Stomach (tissue), 9 donors: ENCODE measurements around the gene TNFRSF1B. TPM values are rescaled to one million over a fixed set of nuclear protein-coding genes. Genes with fewer than 3 reads are reported as not detected.

ENCODE experiments used
- DNase-seq, 2 donors: peaks; one replicate each; pipeline versions ENCODE4 v3.0.0 to v3.0.0-alpha.2; 2013 to 2019
- H3K27ac ChIP-seq, 5 donors: fragments of 200-600 bp in 4 of 5; sonication (generic) in 4 of 5; one replicate each; pipeline ENCODE4 v1.5.1; 2013 to 2019; ENCODE audit warnings: mild to moderate bottlenecking in 1 of 5, moderate library complexity in 1 of 5
- H3K27me3 ChIP-seq, 3 donors: fragments of 200-600 bp; sonication (generic); one replicate each; pipeline ENCODE4 v1.5.1; 2017 to 2019; ENCODE audit warnings: mixed run types in 1 of 3
- H3K36me3 ChIP-seq, 4 donors: fragments of 200-600 bp; sonication (generic); 1 replicate in 3 of 4; 2 replicates in 1 of 4; pipeline ENCODE4 v1.5.1; 2016 to 2019
- H3K4me1 ChIP-seq, 4 donors: fragments of 200-600 bp; sonication (generic); one replicate each; pipeline ENCODE4 v1.5.1; 2016 to 2019
- H3K4me3 ChIP-seq, 4 donors: fragments of 200-600 bp; sonication (generic) in 3 of 4; one replicate each; pipeline ENCODE4 v1.5.1; 2016 to 2019; ENCODE audit warnings: mild to moderate bottlenecking in 1 of 4
- H3K9me3 ChIP-seq, 4 donors: fragments of 200-600 bp; sonication (generic); one replicate each; pipeline ENCODE4 v1.5.1; 2016 to 2019
- EP300 ChIP-seq: sonication (generic); formaldehyde crosslinking; IDR thresholded peaks from one replicate; pipeline ENCODE4 v1.6.1; 2017; ENCODE audit warnings: antibody characterized with exemption
- POLR2A ChIP-seq, 4 donors: fragments of 450-650 bp; IDR thresholded peaks; one replicate each; pipeline ENCODE4 v1.6.1; 2016; ENCODE audit warnings: antibody characterized with exemption in 4 of 4, control low read depth in 2 of 4, mild to moderate bottlenecking in 1 of 4, moderate library complexity in 1 of 4
- POLR2AphosphoS5 ChIP-seq, 3 donors: sonication (generic); formaldehyde crosslinking; IDR thresholded peaks; one replicate each; pipeline ENCODE4 v1.6.1; 2016; ENCODE audit warnings: antibody characterized with exemption in 3 of 3
- WGBS, 5 donors: extraction: QIAGEN DNeasy Blood & Tissue Kit in 3 of 5; methylation state at CpG; one replicate each; pipeline versions ENCODE4 v1.1.5 to v1.1.7; 2013 to 2018; 5-methylcytosine and 5-hydroxymethylcytosine counted together
- intact Hi-C: fragments of 100-400 bp; cut with DNase I; formaldehyde crosslinking; loops from one replicate; pipeline ENCODE4 v1.15.1; 2023; ENCODE audit warnings: low total_unique reads
- polyA plus RNA-seq, 3 donors: library from polyadenylated mRNA; stranded (reverse); fragments of 200-250 nt; gene quantifications; one replicate each; pipeline ENCODE4 v1.2.3, GENCODE V29; 2013
- total RNA-seq, 5 donors: library from RNA; depleted of rRNA; stranded (reverse); fragments of >200 nt; gene quantifications; one replicate each; pipeline versions ENCODE4 v1.1.0 to v1.2.3, GENCODE V29; 2014 to 2016
- TF ChIP-seq, protein P1 (sequence below), 7 experiments: fragments of 450-650 bp in 4 of 7; fragments of 200-600 bp in 3 of 7; sonication (generic) in 3 of 7; IDR thresholded peaks; one replicate each; pipeline ENCODE4 v1.5.1; 2016 to 2019; ENCODE audit warnings: antibody characterized with exemption in 7 of 7, control low read depth in 2 of 7, mild to moderate bottlenecking in 1 of 7
- donor health status: healthy with polysubstance abuse.
- donor health status: Bipolar disorder and iron deficiency.
- donor health status: healthy.

Gene TNFRSF1B
- total and polyA plus RNA-seq, 8 donors: 5.4 to 24.3 (median 11.5) TPM

- Histone ChIP-seq H3K27me3 (no peaks in the 10 kb centered on the region), H3K4me1 (no peaks in the 10 kb centered on the region), H3K27ac (no peak overlapping the region), H3K4me3 (no peak overlapping the region), H3K36me3 (peaks cover 15 to 79% (median 68%) of the 10 kb centered on the region in 4 donors), H3K9me3 (no peaks in the 10 kb centered on the region)
- DNase-seq: no peak
- intact Hi-C loops: no loop called here
- TF ChIP-seq POLR2AphosphoS5 (IDR thresholded peaks at IDR 0.05): no peak
- TF ChIP-seq, protein P1, sequence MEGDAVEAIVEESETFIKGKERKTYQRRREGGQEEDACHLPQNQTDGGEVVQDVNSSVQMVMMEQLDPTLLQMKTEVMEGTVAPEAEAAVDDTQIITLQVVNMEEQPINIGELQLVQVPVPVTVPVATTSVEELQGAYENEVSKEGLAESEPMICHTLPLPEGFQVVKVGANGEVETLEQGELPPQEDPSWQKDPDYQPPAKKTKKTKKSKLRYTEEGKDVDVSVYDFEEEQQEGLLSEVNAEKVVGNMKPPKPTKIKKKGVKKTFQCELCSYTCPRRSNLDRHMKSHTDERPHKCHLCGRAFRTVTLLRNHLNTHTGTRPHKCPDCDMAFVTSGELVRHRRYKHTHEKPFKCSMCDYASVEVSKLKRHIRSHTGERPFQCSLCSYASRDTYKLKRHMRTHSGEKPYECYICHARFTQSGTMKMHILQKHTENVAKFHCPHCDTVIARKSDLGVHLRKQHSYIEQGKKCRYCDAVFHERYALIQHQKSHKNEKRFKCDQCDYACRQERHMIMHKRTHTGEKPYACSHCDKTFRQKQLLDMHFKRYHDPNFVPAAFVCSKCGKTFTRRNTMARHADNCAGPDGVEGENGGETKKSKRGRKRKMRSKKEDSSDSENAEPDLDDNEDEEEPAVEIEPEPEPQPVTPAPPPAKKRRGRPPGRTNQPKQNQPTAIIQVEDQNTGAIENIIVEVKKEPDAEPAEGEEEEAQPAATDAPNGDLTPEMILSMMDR (IDR thresholded peaks at IDR 0.05): no peak
- no peak for TF ChIP-seq POLR2A (IDR thresholded peaks at IDR 0.05)
- TF ChIP-seq EP300: no peak
- 87 to 92% (median 89%) methylated on average over 16 to 18 of the region's 18 CpGs for WGBS, 5 donors
Measured at GRCh38 chr1:12201352-12202189, 34.8 kb downstream of the TNFRSF1B start.

DNA sequence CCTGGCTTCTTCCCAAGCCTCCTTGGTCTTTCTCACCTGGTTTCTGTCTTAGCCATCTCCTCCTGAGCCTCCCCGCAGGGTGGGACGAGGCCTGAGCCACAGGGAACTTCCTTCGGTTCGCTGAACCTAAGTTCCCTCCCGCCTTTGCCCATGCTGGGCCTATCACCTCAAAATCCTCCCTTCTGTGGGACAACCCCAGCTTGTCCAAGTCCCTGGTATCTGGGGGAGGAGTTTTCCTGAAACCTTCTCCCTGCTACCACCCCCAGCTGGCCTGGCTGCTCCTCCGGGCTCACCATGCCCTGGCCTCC lies 35.4 kb downstream of the TNFRSF1B start:
- intact Hi-C loops: no loop called here
- no peak overlapping the region for H3K27ac ChIP-seq
- no peaks in the 10 kb centered on the region for H3K4me1 ChIP-seq
- peaks cover 15 to 84% (median 71%) of the 10 kb centered on the region in 4 donors for H3K36me3 ChIP-seq
- WGBS, 5 donors: 88 to 94% (median 90%) methylated on average over 6 of the region's 6 CpGs
- TF ChIP-seq POLR2A (IDR thresholded peaks at IDR 0.05) (no peak), POLR2AphosphoS5 (IDR thresholded peaks at IDR 0.05) (no peak), EP300 (no peak)
- TF ChIP-seq, protein P1 (IDR thresholded peaks at IDR 0.05): no peak
- H3K4me3 ChIP-seq: no peak overlapping the region
- H3K27me3 ChIP-seq: no peaks in the 10 kb centered on the region
- no peak for DNase-seq
- H3K9me3 ChIP-seq: no peaks in the 10 kb centered on the region

- peaks cover 15 to 81% (median 71%) of the 10 kb centered on the region in 4 donors for H3K36me3 ChIP-seq
- no peak overlapping the region for H3K4me3 ChIP-seq
- no peaks in the 10 kb centered on the region for H3K4me1 ChIP-seq
- no peak for DNase-seq
- H3K27me3 ChIP-seq: no peaks in the 10 kb centered on the region
- 89 to 96% (median 92%) methylated on average over 4 of the region's 4 CpGs for WGBS, 5 donors
- TF ChIP-seq, protein P1 (IDR thresholded peaks at IDR 0.05): no peak
- TF ChIP-seq POLR2A (IDR thresholded peaks at IDR 0.05): no peak
- TF ChIP-seq POLR2AphosphoS5 (IDR thresholded peaks at IDR 0.05): no peak
- no peak for TF ChIP-seq EP300
- no peaks in the 10 kb centered on the region for H3K9me3 ChIP-seq
- intact Hi-C loops: no loop called here
- no peak overlapping the region for H3K27ac ChIP-seq
Measured at GRCh38 chr1:12202577-12202976, 35.8 kb downstream of the TNFRSF1B start.

DNA sequence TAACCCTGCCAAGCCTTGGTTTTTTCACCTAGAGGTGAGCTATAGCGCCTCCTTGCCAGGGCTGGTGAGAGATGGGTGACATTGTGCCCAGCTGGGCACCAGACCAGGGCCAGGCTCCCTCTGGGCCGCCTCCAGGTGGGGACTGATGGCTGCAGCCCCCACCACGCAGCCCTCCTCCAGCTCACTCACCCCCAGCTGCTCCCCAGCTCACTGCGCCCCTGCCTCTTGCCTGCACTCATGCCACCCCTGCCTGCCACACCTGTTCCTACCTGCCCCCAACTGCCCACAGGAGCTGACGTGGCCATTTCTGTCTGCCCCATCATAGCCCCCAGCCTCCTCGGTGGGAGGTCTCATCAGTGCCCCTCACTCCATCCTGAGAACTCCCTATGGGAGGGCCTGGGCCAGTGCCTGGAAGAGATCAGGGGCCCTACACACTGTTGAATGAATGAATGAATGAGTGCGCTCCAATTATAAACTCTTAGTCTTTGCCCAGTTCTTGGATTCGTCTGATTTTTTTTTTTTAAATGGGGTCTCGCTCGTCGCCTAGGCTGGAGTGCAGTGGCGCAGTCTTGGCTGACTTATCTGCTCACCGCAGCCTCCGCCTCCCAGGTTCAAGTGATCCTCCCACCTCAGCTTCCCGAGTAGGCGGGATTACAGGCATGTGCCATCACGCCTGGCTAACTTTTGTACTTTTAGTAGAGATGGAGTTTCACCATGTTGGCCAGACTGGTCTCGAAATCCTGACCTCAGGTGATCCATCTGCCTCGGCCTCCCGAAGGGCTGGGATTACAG lies 36.6 kb downstream of the TNFRSF1B start:
- H3K9me3 ChIP-seq: no peaks in the 10 kb centered on the region
- WGBS, 5 donors: 90 to 93% (median 91%) methylated on average over 19 to 20 of the region's 20 CpGs
- H3K4me3 ChIP-seq: no peak overlapping the region
- intact Hi-C loops: no loop called here
- H3K36me3 ChIP-seq: peaks cover 15 to 73% (median 69%) of the 10 kb centered on the region in 4 donors
- TF ChIP-seq POLR2A (IDR thresholded peaks at IDR 0.05) (no peak), POLR2AphosphoS5 (IDR thresholded peaks at IDR 0.05) (no peak), EP300 (no peak)
- TF ChIP-seq, protein P1 (IDR thresholded peaks at IDR 0.05): no peak
- H3K4me1 ChIP-seq: peaks cover 0 to 4% (median 2%) of the 10 kb centered on the region in 4 donors
- DNase-seq: no peak
- H3K27me3 ChIP-seq: no peaks in the 10 kb centered on the region
- H3K27ac ChIP-seq: no peak overlapping the region
